ENCODE results near the gene RAB28. TPM values are rescaled to one million over a fixed set of nuclear protein-coding genes. Genes with fewer than 3 reads are reported as not detected.
A peak's percentile ranks its signal among the peaks of the same experiment; 100 is the strongest.

Gene RAB28
- total RNA-seq, result 10 to 100 TPM; 16.5 to 17.3 TPM
- 19.5 TPM for polyA plus RNA-seq

GRCh38 chr4:13484122-13484748 is at the start of gene RAB28:
TSS of gene RAB28 (minus strand) at chr4:13484340.
- H3K36me3 Mint-ChIP-seq, result peaks cover 0 to 14% (median 0%) of the 10 kb centered on the region in 3 donors
- POLR2A ChIA-PET, result no interaction called here
- H3K4me3 Mint-ChIP-seq, result peak within 1 kb of the TSS; percentile 86 to 100 (median 96)
- peak; percentile 89 to 96 (median 95) for DNase-seq
- Histone ChIP-seq H3K9me3 (ENCODE audit: low read length) (no peaks in the 10 kb centered on the region), H3K36me3 (ENCODE audit: insufficient read depth, low read length) (no peaks in the 10 kb centered on the region), H3K27ac (ENCODE audit: low read depth, low read length) (peak within 1 kb of the TSS; percentile 98), H3K4me1 (ENCODE audit: insufficient read depth, low read length) (peaks cover 20% of the 10 kb centered on the region), H3K4me3 (ENCODE audit: low read length) (peak within 1 kb of the TSS; percentile 87), H3K27me3 (ENCODE audit: insufficient read depth, low read length, poor library complexity, severe bottlenecking) (peaks cover 3% of the 10 kb centered on the region)
- peaks cover 13 to 14% of the 10 kb centered on the region in 2 donors for H3K27me3 Mint-ChIP-seq
- peaks cover 0 to 3% (median 0%) of the 10 kb centered on the region in 5 donors for H3K9me3 Mint-ChIP-seq
- H3K4me1 Mint-ChIP-seq, result peaks cover 25 to 39% (median 35%) of the 10 kb centered on the region in 3 donors
- peak within 1 kb of the TSS; percentile 95 to 100 (median 99) for H3K27ac Mint-ChIP-seq
- CTCF ChIA-PET, result interaction anchor here (1.2 kb wide), 1 partner anchor 144 kb away, joined by 3 read pairs; no protein-coding TSS in a partner anchor

GRCh38 chr4:13531625-13531998 is 47.5 kb upstream of the RAB28 start:
- POLR2A ChIA-PET, result no interaction called here
- no peak for DNase-seq
- no peak overlapping the region for H3K27ac ChIP-seq (ENCODE audit: low read depth, low read length)
- H3K4me1 ChIP-seq (ENCODE audit: insufficient read depth, low read length), result peaks cover 7% of the 10 kb centered on the region
- H3K9me3 Mint-ChIP-seq, result peaks cover 4 to 25% (median 12%) of the 10 kb centered on the region in 5 donors
- H3K27me3 Mint-ChIP-seq, result peaks cover 84 to 93% of the 10 kb centered on the region in 2 donors
- no peak overlapping the region for H3K4me3 ChIP-seq (ENCODE audit: low read length)
- peak overlapping the region in 1 of 7 donors; percentile 50 for H3K4me3 Mint-ChIP-seq
- CTCF ChIA-PET, result interaction anchor here (2.4 kb wide), 1 partner anchor 10 kb away, joined by 7 read pairs; no protein-coding TSS in a partner anchor
- peaks cover 20 to 34% (median 25%) of the 10 kb centered on the region in 3 donors for H3K4me1 Mint-ChIP-seq
- H3K36me3 ChIP-seq (ENCODE audit: insufficient read depth, low read length), result no peaks in the 10 kb centered on the region
- H3K27me3 ChIP-seq (ENCODE audit: insufficient read depth, low read length, poor library complexity, severe bottlenecking), result peaks cover 92% of the 10 kb centered on the region
- H3K36me3 Mint-ChIP-seq, result no peaks in the 10 kb centered on the region
- no peak overlapping the region for H3K27ac Mint-ChIP-seq
- no peaks in the 10 kb centered on the region for H3K9me3 ChIP-seq (ENCODE audit: low read length)

GRCh38 chr4:13530823-13531624 is 46.9 kb upstream of the RAB28 start:
- Histone ChIP-seq H3K27ac (ENCODE audit: low read depth, low read length) (no peak overlapping the region), H3K4me1 (ENCODE audit: insufficient read depth, low read length) (peaks cover 7% of the 10 kb centered on the region), H3K36me3 (ENCODE audit: insufficient read depth, low read length) (no peaks in the 10 kb centered on the region), H3K27me3 (ENCODE audit: insufficient read depth, low read length, poor library complexity, severe bottlenecking) (peaks cover 91% of the 10 kb centered on the region), H3K4me3 (ENCODE audit: low read length) (no peak overlapping the region), H3K9me3 (ENCODE audit: low read length) (no peaks in the 10 kb centered on the region)
- Mint-ChIP-seq H3K27me3 (peaks cover 84 to 93% of the 10 kb centered on the region in 2 donors), H3K4me3 (peak overlapping the region in 3 of 7 donors; percentile 20 to 50 (median 23)), H3K4me1 (peaks cover 18 to 33% (median 24%) of the 10 kb centered on the region in 3 donors), H3K27ac (peak overlapping the region in 1 of 8 donors; percentile 34), H3K9me3 (peaks cover 0 to 19% (median 9%) of the 10 kb centered on the region in 5 donors), H3K36me3 (no peaks in the 10 kb centered on the region)
- CTCF ChIA-PET, result interaction anchor here (0.7 to 2.4 kb wide), 2 partner anchors 10 to 23 kb away, joined by 4 to 7 read pairs; no protein-coding TSS in a partner anchor
- no peak for DNase-seq
- POLR2A ChIA-PET, result no interaction called here

- ChIA-PET CTCF (no interaction called here), POLR2A (no interaction called here)
- peaks cover 18 to 33% (median 24%) of the 10 kb centered on the region in 3 donors for H3K4me1 Mint-ChIP-seq
- Histone ChIP-seq H3K9me3 (ENCODE audit: low read length) (no peaks in the 10 kb centered on the region), H3K4me1 (ENCODE audit: insufficient read depth, low read length) (peaks cover 7% of the 10 kb centered on the region), H3K27me3 (ENCODE audit: insufficient read depth, low read length, poor library complexity, severe bottlenecking) (peaks cover 89% of the 10 kb centered on the region), H3K36me3 (ENCODE audit: insufficient read depth, low read length) (no peaks in the 10 kb centered on the region), H3K27ac (ENCODE audit: low read depth, low read length) (no peak overlapping the region), H3K4me3 (ENCODE audit: low read length) (no peak overlapping the region)
- no peak for DNase-seq
- no peaks in the 10 kb centered on the region for H3K36me3 Mint-ChIP-seq
- peak overlapping the region in 1 of 8 donors; percentile 62 for H3K27ac Mint-ChIP-seq
- peaks cover 0 to 17% (median 9%) of the 10 kb centered on the region in 5 donors for H3K9me3 Mint-ChIP-seq
- H3K4me3 Mint-ChIP-seq, result peak overlapping the region in 6 of 7 donors; percentile 27 to 76 (median 54)
- peaks cover 83 to 93% of the 10 kb centered on the region in 2 donors for H3K27me3 Mint-ChIP-seq
Measured at GRCh38 chr4:13529128-13529919, 45.2 kb upstream of the RAB28 start.

GRCh38 chr4:13528821-13529127 is 44.6 kb upstream of the RAB28 start:
- Histone ChIP-seq H3K9me3 (ENCODE audit: low read length) (no peaks in the 10 kb centered on the region), H3K27me3 (ENCODE audit: insufficient read depth, low read length, poor library complexity, severe bottlenecking) (peaks cover 87% of the 10 kb centered on the region)
- peaks cover 83 to 93% of the 10 kb centered on the region in 2 donors for H3K27me3 Mint-ChIP-seq

GRCh38 chr4:13527981-13528820 is 44.1 kb upstream of the RAB28 start:
- H3K4me1 ChIP-seq (ENCODE audit: insufficient read depth, low read length), result peaks cover 7% of the 10 kb centered on the region
- H3K4me3 Mint-ChIP-seq, result peak overlapping the region; percentile 57 to 76 (median 61)
- H3K27ac ChIP-seq (ENCODE audit: low read depth, low read length), result no peak overlapping the region
- H3K4me3 ChIP-seq (ENCODE audit: low read length), result no peak overlapping the region
- peak overlapping the region in 3 of 8 donors; percentile 15 to 62 (median 39) for H3K27ac Mint-ChIP-seq
- H3K4me1 Mint-ChIP-seq, result peaks cover 19 to 34% (median 25%) of the 10 kb centered on the region in 3 donors
- no peaks in the 10 kb centered on the region for H3K9me3 ChIP-seq (ENCODE audit: low read length)
- DNase-seq, result no peak
- ChIA-PET CTCF (no interaction called here), POLR2A (no interaction called here)
- peaks cover 82 to 90% of the 10 kb centered on the region in 2 donors for H3K27me3 Mint-ChIP-seq
- peaks cover 0 to 23% (median 9%) of the 10 kb centered on the region in 5 donors for H3K9me3 Mint-ChIP-seq
- peaks cover 85% of the 10 kb centered on the region for H3K27me3 ChIP-seq (ENCODE audit: insufficient read depth, low read length, poor library complexity, severe bottlenecking)
- H3K36me3 Mint-ChIP-seq, result no peaks in the 10 kb centered on the region
- H3K36me3 ChIP-seq (ENCODE audit: insufficient read depth, low read length), result no peaks in the 10 kb centered on the region

More at GRCh38 chr4:13528821-13529127, 44.6 kb upstream of the RAB28 start:
- Histone ChIP-seq H3K27ac (ENCODE audit: low read depth, low read length) (no peak overlapping the region), H3K36me3 (ENCODE audit: insufficient read depth, low read length) (no peaks in the 10 kb centered on the region), H3K4me3 (ENCODE audit: low read length) (no peak overlapping the region), H3K4me1 (ENCODE audit: insufficient read depth, low read length) (peaks cover 7% of the 10 kb centered on the region)
- POLR2A ChIA-PET, result no interaction called here
- DNase-seq, result no peak
- CTCF ChIA-PET, result no interaction called here
- Mint-ChIP-seq H3K4me1 (peaks cover 18 to 33% (median 24%) of the 10 kb centered on the region in 3 donors), H3K36me3 (no peaks in the 10 kb centered on the region), H3K27ac (peak overlapping the region in 2 of 8 donors; percentile 62 to 67), H3K4me3 (peak overlapping the region in 6 of 7 donors; percentile 27 to 76 (median 60)), H3K9me3 (peaks cover 0 to 22% (median 9%) of the 10 kb centered on the region in 5 donors)
